DMS79 treated with DMSO at 0.1 percent for 48 hours (cell line): ENCODE measurements around the gene SYNE1.
"Not testable (repeated sequence)": the region's sequence is repeated elsewhere in the genome, so short reads cannot be mapped to it uniquely, and the experiment has no call there.

Source experiments
- DNase-seq: peaks from one replicate; lab custom pipeline; 2025; lab: John Stamatoyannopoulos, UW

Gene SYNE1

GRCh38 chr6:152630832-152631231 lies 6.3 kb downstream of the SYNE1 start:
- no peak for DNase-seq

- DNase-seq: no peak
These were observed 11.9 kb downstream of the SYNE1 start for GRCh38 chr6:152625213-152625612.

GRCh38 chr6:152614776-152615175 lies 22.4 kb downstream of the SYNE1 start:
- not testable (repeated sequence) for DNase-seq

DNA sequence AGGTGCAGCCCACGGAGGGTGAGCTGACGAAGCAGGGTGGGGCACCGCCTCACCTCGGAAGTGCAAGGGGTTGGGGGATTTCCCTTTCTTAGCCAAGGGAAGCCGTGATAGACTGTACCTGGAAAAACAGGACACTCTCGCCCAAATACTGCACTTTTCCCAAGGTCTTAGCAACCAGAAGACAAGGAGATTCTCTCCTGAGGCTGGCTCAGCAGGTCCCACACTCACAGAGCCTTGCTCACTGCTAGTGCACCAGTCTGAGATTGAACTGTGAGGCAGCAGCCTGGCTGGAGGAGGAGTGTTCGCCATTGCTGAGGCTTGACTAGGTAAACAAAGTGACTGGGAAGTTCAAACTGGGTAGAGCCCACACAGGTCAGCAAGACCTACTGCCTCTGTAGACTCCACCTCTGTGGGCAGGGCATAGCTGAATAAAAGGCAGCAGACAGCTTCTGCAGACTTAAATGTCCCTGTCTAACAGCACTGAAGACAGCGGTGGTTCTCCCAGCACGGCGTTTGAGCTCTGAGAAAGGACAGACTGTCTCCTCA lies 28.0 kb downstream of the SYNE1 start:
- no peak for DNase-seq

DNA sequence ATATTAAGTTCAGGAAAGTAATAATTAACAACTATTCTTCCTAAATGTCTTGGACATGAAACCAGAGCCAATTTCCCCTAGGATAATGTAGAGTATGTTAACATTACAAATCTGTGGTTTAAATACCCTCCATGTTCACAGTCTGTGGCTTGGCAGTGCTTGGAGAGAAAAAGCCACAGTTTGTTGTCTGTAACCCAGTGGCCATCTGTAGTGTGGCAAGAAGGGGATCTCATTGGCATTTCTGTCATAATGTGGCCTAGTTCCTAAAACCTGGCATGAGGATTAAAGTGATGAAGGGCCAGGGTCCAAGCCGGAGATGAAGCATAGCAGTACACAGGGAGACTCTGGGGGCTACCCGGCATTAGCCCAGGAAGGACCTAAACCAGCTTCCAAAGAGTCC lies 31.2 kb downstream of the SYNE1 start:
- no peak for DNase-seq

DNA sequence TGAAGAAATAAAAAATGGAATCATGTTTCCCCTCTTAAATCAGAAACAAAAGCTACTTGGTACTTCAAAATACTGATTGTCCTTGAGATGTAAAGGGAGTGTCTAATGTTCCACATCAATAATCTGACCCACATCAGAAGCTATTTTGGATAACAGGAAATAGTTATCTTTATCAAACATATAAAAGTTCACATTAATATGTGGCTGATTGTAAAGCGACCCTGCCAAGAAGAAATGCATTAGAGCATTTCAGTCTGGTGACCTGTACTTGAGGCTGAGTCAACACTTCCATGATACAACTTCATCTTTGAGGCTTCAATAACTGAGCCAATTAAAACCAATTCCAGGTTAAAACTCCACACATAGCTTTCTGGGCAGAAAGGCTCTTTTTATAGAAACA lies 31.8 kb downstream of the SYNE1 start:
- DNase-seq: no peak

GRCh38 chr6:152603911-152604310 lies 33.3 kb downstream of the SYNE1 start:
- DNase-seq: no peak

- no peak for DNase-seq
These were observed 37.1 kb downstream of the SYNE1 start for GRCh38 chr6:152600022-152600421.

DNA sequence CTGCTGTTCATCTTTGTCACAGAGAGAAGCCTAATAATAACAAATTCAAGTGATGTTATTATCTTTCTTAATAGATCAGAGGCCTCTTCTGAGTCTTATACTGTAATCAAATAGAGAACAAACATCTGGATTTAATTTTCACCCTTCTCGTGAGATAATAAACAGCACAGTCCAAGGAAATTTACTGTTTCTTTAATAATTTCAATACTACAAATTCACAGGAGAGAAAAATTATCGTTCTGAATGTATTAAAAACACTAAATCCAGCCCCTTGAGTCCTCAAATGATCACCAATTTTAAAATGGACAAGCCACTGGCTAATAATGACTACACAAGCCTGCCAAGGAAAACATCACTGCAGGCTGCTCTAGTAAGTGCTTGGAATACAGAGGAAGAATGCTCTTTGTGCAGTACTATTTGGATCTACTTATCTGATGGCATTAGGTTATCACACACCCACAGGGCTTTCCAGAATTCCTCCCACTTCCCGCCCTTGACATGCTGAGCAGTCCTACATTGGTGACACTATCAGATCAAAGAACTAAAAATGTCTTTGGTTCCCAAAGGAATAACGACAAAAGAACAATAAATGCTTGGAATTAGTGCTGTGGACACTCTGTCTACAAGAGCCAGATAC lies 38.1 kb downstream of the SYNE1 start:
- DNase-seq: no peak

- no peak for DNase-seq
These were observed 38.7 kb downstream of the SYNE1 start for GRCh38 chr6:152598421-152598820.

DNA sequence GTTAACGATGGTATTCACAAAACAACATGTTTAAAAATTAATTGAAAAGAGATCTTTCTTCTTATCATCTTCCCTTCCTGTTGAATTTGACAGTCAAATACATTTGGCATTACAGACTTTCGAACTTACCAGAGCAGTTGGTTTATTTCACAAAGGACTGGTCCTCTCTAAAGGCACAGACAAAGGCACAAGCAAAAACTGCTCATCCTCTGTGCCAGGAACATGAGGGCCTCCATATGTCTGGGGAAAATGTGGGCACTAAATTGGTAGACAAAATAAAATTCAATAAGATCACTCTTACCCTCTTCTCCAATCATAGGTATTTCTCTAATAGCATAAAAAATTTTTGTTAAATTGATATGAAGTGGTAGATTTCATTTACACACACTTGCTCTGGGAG lies 40.4 kb downstream of the SYNE1 start:
- DNase-seq: no peak

- no peak for DNase-seq
These were observed 41.7 kb downstream of the SYNE1 start for GRCh38 chr6:152595499-152595898.

- DNase-seq: no peak
These were observed 42.5 kb downstream of the SYNE1 start for GRCh38 chr6:152594701-152595100.

DNA sequence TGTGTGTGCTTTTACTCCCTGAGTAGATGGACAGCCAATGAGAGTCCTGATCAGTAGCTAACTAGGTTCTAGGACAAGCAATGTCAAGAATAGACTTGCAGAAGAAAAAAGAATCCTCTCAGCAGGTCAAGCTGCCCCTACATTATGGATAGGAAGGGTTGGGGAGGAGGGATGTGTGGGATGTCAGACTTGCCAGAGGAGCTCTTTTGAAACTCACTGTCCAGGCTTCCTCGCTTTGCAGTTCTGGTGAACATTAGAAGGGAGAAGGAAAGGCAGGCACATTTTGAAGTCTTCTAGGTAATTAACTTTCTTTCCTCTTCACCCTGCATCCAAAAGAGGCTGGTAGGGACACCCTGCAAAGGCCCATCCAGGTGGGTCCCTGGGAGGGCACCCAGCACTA lies 48.7 kb downstream of the SYNE1 start:
- DNase-seq: no peak

GRCh38 chr6:152587473-152587872 lies 49.7 kb downstream of the SYNE1 start:
- DNase-seq: no peak

- no peak for DNase-seq
These were observed 51.9 kb downstream of the SYNE1 start for GRCh38 chr6:152585236-152585635.

- no peak for DNase-seq
These were observed 53.3 kb downstream of the SYNE1 start for GRCh38 chr6:152583888-152584287.

- DNase-seq: no peak
These were observed 60.6 kb downstream of the SYNE1 start for GRCh38 chr6:152576525-152576924.

DNA sequence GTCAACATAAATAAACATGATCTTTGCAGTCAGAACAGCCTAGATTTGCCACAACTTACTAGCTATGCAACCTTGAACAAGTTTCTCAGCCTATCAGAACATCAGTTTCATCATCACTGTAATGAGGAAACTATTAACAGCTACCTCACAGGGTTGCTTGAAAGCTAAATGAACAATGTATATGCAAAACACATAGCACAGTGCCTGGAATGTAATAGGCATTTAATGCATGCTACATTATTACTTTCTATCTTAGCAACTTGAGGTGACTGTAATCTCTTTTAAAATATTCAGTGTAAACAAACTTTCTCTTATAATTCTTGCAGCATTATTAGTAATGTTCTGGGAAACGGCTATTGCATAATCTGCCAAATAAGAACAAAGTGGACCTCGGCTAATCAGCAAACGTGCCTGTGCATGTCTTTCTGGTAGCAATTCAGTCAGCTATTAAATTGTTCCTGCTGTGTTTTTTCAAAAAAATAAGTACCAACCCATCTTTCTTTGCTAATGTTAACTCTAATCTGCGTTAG lies 61.5 kb downstream of the SYNE1 start:
- no peak for DNase-seq

DNA sequence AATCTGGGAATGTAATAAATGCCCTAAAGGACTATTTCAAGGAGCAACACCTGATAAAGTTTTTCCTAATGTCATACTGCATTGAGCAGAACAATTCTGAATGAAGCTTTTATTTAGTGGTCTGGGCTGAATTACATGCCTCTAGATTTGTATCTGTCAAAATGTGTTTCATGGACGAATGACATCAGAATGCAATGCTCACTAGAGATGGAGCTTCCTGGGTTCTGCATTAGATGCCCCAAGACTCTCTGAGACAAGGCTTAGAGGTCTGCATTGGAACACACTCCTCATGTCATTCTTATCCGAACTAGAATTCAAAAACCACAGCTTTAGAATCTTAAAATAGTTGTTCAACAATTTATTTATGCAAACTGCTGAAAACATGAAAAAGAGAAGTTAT lies 62.0 kb downstream of the SYNE1 start:
- DNase-seq: no peak

GRCh38 chr6:152573762-152574161 lies 63.4 kb downstream of the SYNE1 start:
- no peak for DNase-seq

DNA sequence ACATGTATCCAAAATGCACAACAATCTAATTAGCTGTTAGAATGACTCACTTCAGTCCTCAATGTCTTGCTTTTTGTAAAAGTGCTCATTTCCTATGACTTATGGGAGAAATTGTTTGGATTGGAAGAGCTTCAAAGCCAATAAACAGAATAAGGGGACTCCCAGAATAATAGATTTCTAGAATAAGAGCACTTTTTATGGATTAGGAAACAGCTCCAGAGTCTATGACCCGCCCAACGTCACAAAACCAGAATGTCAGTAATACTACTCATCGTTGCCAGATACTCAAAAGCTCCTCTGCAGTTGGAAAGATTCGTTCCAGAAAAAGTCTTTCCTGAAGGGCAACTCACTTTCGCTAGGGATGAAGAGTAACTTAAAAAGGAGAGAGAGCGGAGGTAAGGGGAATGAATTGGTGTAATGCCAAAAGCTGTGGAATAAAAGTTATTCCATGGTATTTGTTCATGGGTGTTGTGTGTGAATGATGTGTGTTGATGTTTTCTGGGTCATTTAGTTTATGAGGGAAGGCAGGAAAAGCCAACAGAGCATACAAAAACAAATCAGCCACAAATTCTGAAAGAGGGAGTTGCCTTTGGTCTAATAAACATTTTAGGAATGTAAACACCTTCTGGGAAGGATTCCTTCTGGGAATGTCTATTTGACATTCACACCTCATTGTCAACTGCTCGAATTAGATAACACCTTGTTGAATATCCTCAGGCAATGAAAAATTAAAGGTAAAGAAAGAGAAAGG lies 64.6 kb downstream of the SYNE1 start:
- no peak for DNase-seq

GRCh38 chr6:152571943-152572337 lies 65.2 kb downstream of the SYNE1 start:
- DNase-seq: no peak
